Measurements from ENCODE around the gene EYS.

DNA sequence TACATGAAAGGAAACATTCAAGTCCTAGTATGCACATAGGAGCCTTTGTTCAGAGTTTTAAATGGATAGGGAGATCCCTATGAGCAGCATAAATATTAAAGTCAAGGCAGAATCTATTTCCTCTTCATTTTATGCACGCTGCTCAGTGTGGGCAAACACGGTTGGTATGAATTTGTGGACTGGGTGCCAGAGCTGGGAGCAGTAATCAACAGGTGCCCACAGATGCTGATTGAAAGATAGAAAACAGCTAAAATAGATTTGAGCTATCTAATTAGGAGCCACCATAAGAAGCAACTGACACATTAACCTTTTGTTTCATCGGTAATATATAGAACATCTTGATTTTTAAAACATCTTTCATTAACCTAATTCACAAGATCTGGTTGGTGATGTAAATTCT, 175.5 kb downstream of the EYS start:
- TF ChIP-seq, protein P1, sequence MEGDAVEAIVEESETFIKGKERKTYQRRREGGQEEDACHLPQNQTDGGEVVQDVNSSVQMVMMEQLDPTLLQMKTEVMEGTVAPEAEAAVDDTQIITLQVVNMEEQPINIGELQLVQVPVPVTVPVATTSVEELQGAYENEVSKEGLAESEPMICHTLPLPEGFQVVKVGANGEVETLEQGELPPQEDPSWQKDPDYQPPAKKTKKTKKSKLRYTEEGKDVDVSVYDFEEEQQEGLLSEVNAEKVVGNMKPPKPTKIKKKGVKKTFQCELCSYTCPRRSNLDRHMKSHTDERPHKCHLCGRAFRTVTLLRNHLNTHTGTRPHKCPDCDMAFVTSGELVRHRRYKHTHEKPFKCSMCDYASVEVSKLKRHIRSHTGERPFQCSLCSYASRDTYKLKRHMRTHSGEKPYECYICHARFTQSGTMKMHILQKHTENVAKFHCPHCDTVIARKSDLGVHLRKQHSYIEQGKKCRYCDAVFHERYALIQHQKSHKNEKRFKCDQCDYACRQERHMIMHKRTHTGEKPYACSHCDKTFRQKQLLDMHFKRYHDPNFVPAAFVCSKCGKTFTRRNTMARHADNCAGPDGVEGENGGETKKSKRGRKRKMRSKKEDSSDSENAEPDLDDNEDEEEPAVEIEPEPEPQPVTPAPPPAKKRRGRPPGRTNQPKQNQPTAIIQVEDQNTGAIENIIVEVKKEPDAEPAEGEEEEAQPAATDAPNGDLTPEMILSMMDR (IDR thresholded peaks at IDR 0.05; ENCODE audit: low read depth, low read length, poor library complexity, severe bottlenecking) = no peak
- TF ChIP-seq EZH2phosphoT487 (IDR thresholded peaks at IDR 0.05; ENCODE audit: borderline replicate concordance, low read length) = no peak
